HepG2 (cell line): ENCODE measurements around the gene BAIAP3. TPM values are rescaled to one million over a fixed set of nuclear protein-coding genes. Genes with fewer than 3 reads are reported as not detected.

ENCODE experiments used
- ATAC-seq: fragments of 200-7000 bp; cut with Tn5 transposase; 3 replicates; pipeline ENCODE4 v1.9.1; 2020; ENCODE audit warnings: mild to moderate bottlenecking, moderate library complexity
- BruUV-seq: library from RNA; stranded (reverse); fragments of 400-500 nt; replicated peaks from 2 replicates; lab custom pipeline; 2021; lab: Mats Ljungman, UMichigan
- CTCF ChIA-PET: fragments of 300-600 bp; formaldehyde crosslinking; extraction: SDS; loops from one replicate; lab custom pipeline; 2021; ENCODE audit warnings: low total read pairs, inconsistent platforms, low intra/inter-chr PET ratio; lab: Yijun Ruan, JAX
- POLR2A ChIA-PET: fragments of 350-600 bp; sonication (Branson Sonifier 250); formaldehyde crosslinking; loops from one replicate; lab custom pipeline; 2020; ENCODE audit warnings: antibody characterized with exemption, inconsistent platforms; lab: Yijun Ruan, JAX
- DNase-seq: peaks from one replicate; pipeline ENCODE4 v3.0.0-alpha.2; 2015; ENCODE audit warnings: low spot score
- FAIRE-seq: peaks from 3 replicates; lab custom pipeline; 2011; peaks lifted over from hg19 to GRCh38; lab: Jason Lieb, UNC
- H2AFZ ChIP-seq: one replicate; pipeline ENCODE4 v1.6.1; 2011; ENCODE audit warnings: low read length, inconsistent platforms
- H3K27ac ChIP-seq: fragments of 300-600 bp; 3 replicates; pipeline ENCODE4 v1.8.0; 2011; ENCODE audit warnings: mixed run types, mild to moderate bottlenecking, mixed read lengths, low read length, inconsistent platforms; ENCODE audit not compliant: insufficient read depth; ENCODE audit errors: extremely low read length
- H3K27me3 ChIP-seq, 2 experiments: fragments of 200-600 bp in 1 of 2; 2 replicates in 1 of 2; 3 replicates in 1 of 2; pipeline versions ENCODE4 v1.6.0 to v1.8.0; 2011; ENCODE audit warnings: low read length in 2 of 2, mild to moderate bottlenecking in 2 of 2, moderate library complexity in 2 of 2, inconsistent platforms in 1 of 2; ENCODE audit not compliant: insufficient read depth in 2 of 2, control insufficient read depth in 1 of 2
- H3K36me3 ChIP-seq, 2 experiments: fragments of 200-600 bp in 1 of 2; replicated peaks in 1 of 2; 2 replicates in 1 of 2; 3 replicates in 1 of 2; pipeline versions ENCODE4 v1.5.1 to v1.8.0; 2011; ENCODE audit warnings: low read length in 2 of 2, inconsistent platforms in 1 of 2; ENCODE audit not compliant: insufficient read depth in 2 of 2, control insufficient read depth in 1 of 2
- H3K4me1 ChIP-seq: 2 replicates; pipeline ENCODE4 v1.5.1; 2012; ENCODE audit warnings: low read length, inconsistent platforms; ENCODE audit not compliant: insufficient read depth
- H3K4me2 ChIP-seq: 2 replicates; pipeline ENCODE4 v1.6.0; 2011; ENCODE audit warnings: low read depth, low read length, inconsistent platforms
- H3K4me3 ChIP-seq, 3 experiments: fragments of 200-600 bp in 1 of 3; sonication (generic), shearing (Covaris generic) in 1 of 3; replicated peaks in 1 of 3; 2 replicates each; pipeline ENCODE4 v1.5.1; 2011 to 2016; ENCODE audit warnings: low read length in 3 of 3, inconsistent platforms in 2 of 3, low read depth in 2 of 3, mild to moderate bottlenecking in 2 of 3, control low read depth in 1 of 3, mixed read lengths in 1 of 3; ENCODE audit not compliant: insufficient read depth in 1 of 3
- H3K79me2 ChIP-seq: one replicate; pipeline ENCODE4 v1.6.1; 2011; ENCODE audit warnings: low read length, inconsistent platforms; ENCODE audit not compliant: insufficient read depth
- H3K9ac ChIP-seq: 2 replicates; pipeline ENCODE4 v1.6.0; 2011; ENCODE audit warnings: mild to moderate bottlenecking, low read depth, low read length, inconsistent platforms; ENCODE audit not compliant: insufficient read depth
- H3K9me3 ChIP-seq: 2 replicates; pipeline ENCODE4 v1.5.1; 2012; ENCODE audit warnings: mild to moderate bottlenecking, low read length
- H4K20me1 ChIP-seq: 2 replicates; pipeline ENCODE4 v1.6.0; 2011; ENCODE audit warnings: inconsistent platforms, mild to moderate bottlenecking, low read length, moderate library complexity; ENCODE audit not compliant: insufficient read depth
- HNF4G ChIP-seq, 2 experiments: sonication (generic) in 1 of 2; formaldehyde crosslinking in 1 of 2; IDR thresholded peaks; 2 replicates each; pipeline versions ENCODE4 v1.4.0 to v1.6.1; 2011 to 2020; ENCODE audit warnings: borderline replicate concordance in 2 of 2, low read depth in 2 of 2, mild to moderate bottlenecking in 2 of 2, low read length in 1 of 2, missing genetic modification reagents in 1 of 2, moderate library complexity in 1 of 2
- JUND ChIP-seq: sonication (generic); formaldehyde crosslinking; IDR thresholded peaks from 2 replicates; pipeline ENCODE4 v1.8.0; 2022; ENCODE audit warnings: mild to moderate bottlenecking, missing genetic modification reagents
- KAT2B ChIP-seq: fragments of 150-350 bp; IDR thresholded peaks from 2 replicates; pipeline ENCODE4 v1.6.1; 2014; ENCODE audit warnings: low read depth, low read length, borderline replicate concordance
- KLF9 ChIP-seq: IDR thresholded peaks from 2 replicates; pipeline ENCODE4 v1.6.1; 2016; ENCODE audit warnings: low read depth
- SPEN ChIP-seq: sonication (generic); formaldehyde crosslinking; IDR thresholded peaks from 2 replicates; pipeline ENCODE4 v1.5.1; 2020; ENCODE audit warnings: low read depth, mild to moderate bottlenecking, missing genetic modification reagents
- ZNF143 ChIP-seq: sonication (generic); formaldehyde crosslinking; IDR thresholded peaks from 2 replicates; pipeline ENCODE4 v1.4.0; 2020; ENCODE audit warnings: missing genetic modification reagents
- ZNF331 ChIP-seq: sonication (generic); formaldehyde crosslinking; IDR thresholded peaks from 2 replicates; pipeline ENCODE4 v1.4.0; 2020; ENCODE audit warnings: missing genetic modification reagents
- ZNF432 ChIP-seq: sonication (generic); formaldehyde crosslinking; IDR thresholded peaks from 2 replicates; pipeline ENCODE4 v1.5.0; 2020; ENCODE audit warnings: missing genetic modification reagents, mild to moderate bottlenecking, borderline replicate concordance
- WGBS: methylation state at CpG from one replicate; pipeline ENCODE4 v1.1.6; 2017; ENCODE audit warnings: low lambda C conversion rate; 5-methylcytosine and 5-hydroxymethylcytosine counted together
- in situ Hi-C: cut with HindIII; loops from 2 replicates; pipeline ENCODE4 v1.10.0; 2017; ENCODE audit warnings: low pct_unique_long_range_greater_than_20kb; ENCODE audit not compliant: extremely low pct_ligation_motif_present
- intact Hi-C: fragments of 100-400 bp; cut with micrococcal nuclease; formaldehyde crosslinking; loops from one replicate; pipeline ENCODE4 v1.10.0; 2022; ENCODE audit not compliant: unreplicated experiment
- polyA plus RNA-seq, 8 experiments: library from polyadenylated mRNA; depleted of rRNA in 3 of 8; stranded (reverse) in 7 of 8; unstranded in 1 of 8; fragments of >200 nt; fragmentation: Illumina TruSeq in 4 of 8; extraction: Trizol in 4 of 8; gene quantifications; 2 replicates each; pipeline versions ENCODE4 v1.2.1 to v1.2.3, GENCODE V29; 2011 to 2016; ENCODE audit warnings: low read depth in 4 of 8, missing spikeins in 1 of 8, mixed read lengths in 1 of 8; ENCODE audit not compliant: insufficient read depth in 1 of 8
- total RNA-seq, 5 experiments: library from RNA; depleted of rRNA; stranded (reverse); fragments of >200 nt; fragmentation: Illumina TruSeq; extraction: Trizol; gene quantifications; 2 replicates each; pipeline ENCODE4 v1.2.3, GENCODE V29; 2016; ENCODE audit warnings: low read depth in 1 of 5
- TF ChIP-seq, protein P1 (sequence below): sonication (generic); formaldehyde crosslinking; IDR thresholded peaks from 2 replicates; pipeline ENCODE4 v1.4.0; 2020; ENCODE audit warnings: missing genetic modification reagents

The BAIAP3 gene
- total and polyA plus RNA-seq, 2 of the 13 experiments (the other 11 are each of a cell fraction or from before 2014, with no cell fraction given) = 3.2 to 5.7 TPM

DNA sequence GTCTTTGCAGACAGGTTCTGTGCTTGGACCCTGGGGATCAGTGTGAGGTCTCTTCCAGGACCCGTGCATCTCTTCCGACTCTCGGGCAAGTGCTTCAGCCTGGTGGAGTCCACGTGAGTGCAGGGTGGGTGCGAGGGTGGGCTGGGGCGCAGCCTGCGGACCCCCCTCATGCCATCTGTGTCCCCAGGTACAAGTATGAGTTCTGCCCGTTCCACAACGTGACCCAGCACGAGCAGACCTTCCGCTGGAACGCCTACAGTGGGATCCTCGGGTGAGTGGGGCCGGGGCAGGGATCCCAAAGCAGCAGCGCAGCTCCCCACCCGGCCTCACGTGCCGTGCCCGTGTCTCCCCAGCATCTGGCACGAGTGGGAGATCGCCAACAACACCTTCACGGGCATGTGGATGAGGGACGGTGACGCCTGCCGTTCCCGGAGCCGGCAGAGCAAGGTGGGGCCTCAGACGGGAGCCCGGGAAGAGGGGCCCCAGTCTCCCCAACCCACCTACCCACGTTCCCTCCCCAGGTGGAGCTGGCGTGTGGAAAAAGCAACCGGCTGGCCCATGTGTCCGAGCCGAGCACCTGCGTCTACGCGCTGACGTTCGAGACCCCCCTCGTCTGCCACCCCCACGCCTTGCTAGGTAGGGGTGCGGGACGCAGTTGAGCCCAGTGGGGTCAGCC is 28.4 kb downstream of the BAIAP3 start (continued):
- TF ChIP-seq, protein P1, sequence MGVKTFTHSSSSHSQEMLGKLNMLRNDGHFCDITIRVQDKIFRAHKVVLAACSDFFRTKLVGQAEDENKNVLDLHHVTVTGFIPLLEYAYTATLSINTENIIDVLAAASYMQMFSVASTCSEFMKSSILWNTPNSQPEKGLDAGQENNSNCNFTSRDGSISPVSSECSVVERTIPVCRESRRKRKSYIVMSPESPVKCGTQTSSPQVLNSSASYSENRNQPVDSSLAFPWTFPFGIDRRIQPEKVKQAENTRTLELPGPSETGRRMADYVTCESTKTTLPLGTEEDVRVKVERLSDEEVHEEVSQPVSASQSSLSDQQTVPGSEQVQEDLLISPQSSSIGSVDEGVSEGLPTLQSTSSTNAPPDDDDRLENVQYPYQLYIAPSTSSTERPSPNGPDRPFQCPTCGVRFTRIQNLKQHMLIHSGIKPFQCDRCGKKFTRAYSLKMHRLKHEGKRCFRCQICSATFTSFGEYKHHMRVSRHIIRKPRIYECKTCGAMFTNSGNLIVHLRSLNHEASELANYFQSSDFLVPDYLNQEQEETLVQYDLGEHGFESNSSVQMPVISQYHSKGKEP (CRISPR knock-in tag) = no peak
- TF ChIP-seq ZNF432 (CRISPR knock-in tag) (no peak), JUND (CRISPR knock-in tag) (no peak), SPEN (CRISPR knock-in tag) (no peak), HNF4G (IDR thresholded peaks at IDR 0.05; ENCODE audit: borderline replicate concordance, low read depth, low read length) (no peak), HNF4G (CRISPR knock-in tag; IDR thresholded peaks at IDR 0.05; ENCODE audit: borderline replicate concordance, low read depth) (no peak)

- ChIA-PET POLR2A (no interaction called here), CTCF (interaction anchor here (1.5 kb wide), 1 partner anchor 74 kb away, joined by 6 read pairs; no protein-coding TSS in a partner anchor)
- H3K9me3 ChIP-seq = no peaks in the 10 kb centered on the region
- BruUV-seq = TSS peak; percentile 76
- FAIRE-seq (no peak), DNase-seq (no peak), ATAC-seq (no peak)
- peaks cover 16 to 46% of the 10 kb centered on the region in 2 experiments for H3K36me3 ChIP-seq
- no peaks in the 10 kb centered on the region for H3K4me1 ChIP-seq
- no peak overlapping the region for H3K4me2 ChIP-seq
- H3K4me3 ChIP-seq = no peak overlapping the region
- 93% methylated on average over 10 of the region's 11 CpGs for WGBS
- H3K27me3 ChIP-seq = no peaks in the 10 kb centered on the region
- H3K79me2 ChIP-seq = peaks cover 12% of the 10 kb centered on the region
- TF ChIP-seq KLF9 (CRISPR knock-in tag) = no peak
- TF ChIP-seq ZNF143 (CRISPR knock-in tag) = no peak
- TF ChIP-seq ZNF331 (CRISPR knock-in tag) = no peak
- TF ChIP-seq KAT2B = no peak
- no peak overlapping the region for H3K27ac ChIP-seq
- in situ Hi-C loops (no loop called here), intact Hi-C loops (no loop called here)
- H2AFZ ChIP-seq = no peak overlapping the region
- no peaks in the 10 kb centered on the region; the same call in 1 of the 2 replicates for H4K20me1 ChIP-seq
- H3K9ac ChIP-seq = no peak overlapping the region
Observed at GRCh38 chr16:1362807-1363206, 29.4 kb downstream of the BAIAP3 start.
